Activated naive CD8-positive, alpha-beta T cell treated with anti-CD3 and anti-CD28 coated beads for 36 hours (primary cell): ENCODE data around the gene SRSF5. TPM values are rescaled to one million over a fixed set of nuclear protein-coding genes. Genes with fewer than 3 reads are reported as not detected.
"Not testable (repeated sequence)": the region's sequence is repeated elsewhere in the genome, so short reads cannot be mapped to it uniquely, and the experiment has no call there.

Experiments used
- DNase-seq: peaks from one replicate; pipeline ENCODE4 v3.0.0; 2021
- H3K27ac Mint-ChIP-seq: one replicate; pipeline ENCODE4 v1.8.0; 2022; ENCODE audit warnings: mild to moderate bottlenecking, moderate library complexity, mixed read lengths
- H3K27me3 Mint-ChIP-seq: one replicate; pipeline ENCODE4 v1.8.0; 2022; ENCODE audit warnings: mild to moderate bottlenecking, mixed read lengths
- H3K36me3 Mint-ChIP-seq: one replicate; pipeline ENCODE4 v1.8.0; 2021; ENCODE audit warnings: mild to moderate bottlenecking, mixed read lengths
- H3K4me1 Mint-ChIP-seq: one replicate; pipeline ENCODE4 v1.8.0; 2021; ENCODE audit warnings: mixed read lengths
- H3K4me3 Mint-ChIP-seq: one replicate; pipeline ENCODE4 v1.8.0; 2022; ENCODE audit warnings: mild to moderate bottlenecking, moderate library complexity, mixed read lengths
- H3K9me3 Mint-ChIP-seq: one replicate; pipeline ENCODE4 v1.8.0; 2022; ENCODE audit warnings: mixed read lengths
- total RNA-seq, 2 experiments: library from RNA; stranded (reverse); gene quantifications; one replicate each; pipeline ENCODE4 v1.2.3, GENCODE V29; 2021

Gene SRSF5
- total RNA-seq, 2 experiments from 2014 or later = 310 to 318 TPM

DNA sequence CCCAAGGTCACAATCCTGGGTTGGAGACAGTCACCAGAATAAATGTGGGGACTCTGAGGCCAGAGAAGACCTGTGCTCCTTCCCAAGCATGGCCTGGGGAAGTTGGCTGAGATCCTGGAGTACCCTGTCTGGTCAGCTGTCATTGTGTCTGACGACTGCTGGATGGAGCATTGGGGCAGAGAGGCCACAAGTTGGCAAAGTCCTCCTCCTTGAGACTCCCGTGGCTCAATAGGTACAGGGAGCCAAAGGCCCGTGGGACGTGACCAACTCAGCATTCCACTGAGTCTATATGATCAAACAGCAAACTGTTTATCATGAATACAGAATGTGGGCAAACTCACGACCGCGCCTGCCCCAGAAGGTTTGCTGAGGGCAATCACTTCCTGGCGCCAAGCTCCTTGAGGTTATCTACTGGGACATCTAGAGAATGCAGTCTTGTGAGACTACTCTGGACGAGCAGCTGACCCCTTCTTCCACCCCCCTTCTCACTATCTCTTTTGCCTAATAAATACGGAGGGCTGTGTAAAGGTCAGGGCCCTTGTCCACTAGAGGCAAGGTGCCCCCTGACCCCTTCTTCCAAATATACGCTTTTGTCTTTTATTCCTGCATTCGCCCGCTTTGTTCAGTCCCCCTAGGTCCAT, 44.4 kb downstream of the SRSF5 start:
- H3K27ac Mint-ChIP-seq = no peak overlapping the region
- no peaks in the 10 kb centered on the region for H3K4me1 Mint-ChIP-seq
- peaks cover 3% of the 10 kb centered on the region for H3K27me3 Mint-ChIP-seq
- no peak overlapping the region for H3K4me3 Mint-ChIP-seq
- no peaks in the 10 kb centered on the region for H3K36me3 Mint-ChIP-seq
- no peaks in the 10 kb centered on the region for H3K9me3 Mint-ChIP-seq
- no peak for DNase-seq

- H3K4me1 Mint-ChIP-seq = no peaks in the 10 kb centered on the region
- no peaks in the 10 kb centered on the region for H3K9me3 Mint-ChIP-seq
- DNase-seq = no peak
- H3K36me3 Mint-ChIP-seq = no peaks in the 10 kb centered on the region
- no peak overlapping the region for H3K4me3 Mint-ChIP-seq
- no peak overlapping the region for H3K27ac Mint-ChIP-seq
- peaks cover 3% of the 10 kb centered on the region for H3K27me3 Mint-ChIP-seq
Measured at GRCh38 chr14:69811868-69812252, 44.9 kb downstream of the SRSF5 start.

GRCh38 chr14:69812711-69813110, 45.8 kb downstream of the SRSF5 start:
- Mint-ChIP-seq H3K27ac (no peak overlapping the region), H3K27me3 (peaks cover 3% of the 10 kb centered on the region), H3K4me3 (no peak overlapping the region), H3K9me3 (no peaks in the 10 kb centered on the region), H3K36me3 (no peaks in the 10 kb centered on the region), H3K4me1 (no peaks in the 10 kb centered on the region)
- no peak for DNase-seq

DNA sequence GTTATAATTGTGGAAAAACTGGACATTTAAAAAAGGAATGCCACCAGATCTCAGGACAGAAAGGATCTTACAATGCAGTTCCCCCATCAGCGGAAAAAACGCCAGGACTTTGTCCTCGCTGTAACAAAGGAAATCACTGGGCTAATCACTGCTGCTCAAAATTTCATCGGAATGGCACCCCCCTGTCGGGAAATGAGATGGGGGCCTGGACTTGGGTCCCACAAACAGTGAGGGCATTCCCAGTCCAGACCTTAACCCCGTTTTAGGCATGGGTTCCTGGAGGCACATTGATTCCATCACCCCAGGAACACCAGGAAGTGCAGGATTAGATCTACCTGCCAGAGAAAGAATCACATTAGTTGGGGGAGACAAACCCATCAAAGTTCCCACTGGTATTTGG, 46.4 kb downstream of the SRSF5 start:
- not testable (repeated sequence) for H3K36me3 Mint-ChIP-seq, DNase-seq, H3K27me3 Mint-ChIP-seq, H3K9me3 Mint-ChIP-seq, H3K27ac Mint-ChIP-seq, H3K4me3 Mint-ChIP-seq, H3K4me1 Mint-ChIP-seq

GRCh38 chr14:69814397-69814796, 47.5 kb downstream of the SRSF5 start:
- Mint-ChIP-seq H3K4me3 (no peak overlapping the region), H3K4me1 (peaks cover 2% of the 10 kb centered on the region), H3K36me3 (no peaks in the 10 kb centered on the region), H3K27ac (no peak overlapping the region), H3K9me3 (no peaks in the 10 kb centered on the region), H3K27me3 (peaks cover 6% of the 10 kb centered on the region)
- DNase-seq = no peak

GRCh38 chr14:69815556-69815955, 48.6 kb downstream of the SRSF5 start:
- Mint-ChIP-seq H3K27ac (no peak overlapping the region), H3K9me3 (no peaks in the 10 kb centered on the region)

DNA sequence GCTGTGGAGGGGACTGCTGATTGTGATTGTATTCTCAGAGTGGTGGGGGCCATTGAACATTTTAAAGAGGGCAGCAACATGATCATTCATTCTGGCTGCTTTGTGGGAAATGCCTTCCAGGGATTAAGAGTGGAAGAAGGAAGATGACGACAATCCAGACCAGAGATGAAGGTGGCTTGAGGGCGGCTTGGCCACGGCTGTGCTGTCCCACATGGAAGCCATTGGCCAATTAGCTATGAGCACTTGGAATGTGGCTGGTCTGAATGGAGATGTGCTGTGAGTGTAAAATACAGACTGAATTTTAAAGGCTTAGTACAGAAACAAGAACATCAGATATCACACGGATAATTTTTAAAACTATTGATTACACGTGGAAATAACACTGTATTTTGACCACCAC, 49.3 kb downstream of the SRSF5 start:
- H3K4me1 Mint-ChIP-seq = peaks cover 2% of the 10 kb centered on the region
- H3K9me3 Mint-ChIP-seq = no peaks in the 10 kb centered on the region
- no peak overlapping the region for H3K27ac Mint-ChIP-seq
- no peak overlapping the region for H3K4me3 Mint-ChIP-seq
- no peaks in the 10 kb centered on the region for H3K36me3 Mint-ChIP-seq
- DNase-seq = no peak
- H3K27me3 Mint-ChIP-seq = peaks cover 6% of the 10 kb centered on the region

More at GRCh38 chr14:69815556-69815955, 48.6 kb downstream of the SRSF5 start:
- Mint-ChIP-seq H3K4me1 (peaks cover 2% of the 10 kb centered on the region), H3K4me3 (no peak overlapping the region), H3K36me3 (no peaks in the 10 kb centered on the region), H3K27me3 (peaks cover 6% of the 10 kb centered on the region)
- no peak for DNase-seq

DNA sequence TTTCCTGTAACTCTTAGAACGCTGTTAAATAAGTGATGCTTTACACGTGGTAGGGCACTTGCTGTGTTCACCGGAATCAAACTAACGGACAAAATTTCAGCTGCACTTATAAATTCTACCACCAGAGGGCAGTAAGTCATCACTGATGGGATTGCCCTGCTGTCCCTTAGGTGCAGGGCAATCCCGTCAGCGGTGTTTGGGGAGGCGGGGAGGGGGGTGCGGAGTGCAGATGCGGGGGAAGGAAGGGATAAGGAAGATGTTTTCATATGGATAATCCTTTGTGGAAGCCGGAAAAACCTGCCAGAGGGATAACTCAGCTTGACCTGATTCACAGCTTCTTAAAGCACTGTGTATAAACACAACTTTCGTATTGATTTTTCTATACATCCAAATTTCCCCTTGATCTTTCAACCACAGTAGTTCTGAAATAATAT, 51.8 kb downstream of the SRSF5 start:
- DNase-seq = peak; percentile 48
- Mint-ChIP-seq H3K36me3 (no peaks in the 10 kb centered on the region), H3K27ac (no peak overlapping the region), H3K4me1 (peaks cover 2% of the 10 kb centered on the region), H3K9me3 (no peaks in the 10 kb centered on the region), H3K27me3 (peaks cover 3% of the 10 kb centered on the region), H3K4me3 (no peak overlapping the region)

- peaks cover 3% of the 10 kb centered on the region for H3K27me3 Mint-ChIP-seq
- peaks cover 2% of the 10 kb centered on the region for H3K4me1 Mint-ChIP-seq
- no peak overlapping the region for H3K4me3 Mint-ChIP-seq
- H3K27ac Mint-ChIP-seq = no peak overlapping the region
- no peaks in the 10 kb centered on the region for H3K36me3 Mint-ChIP-seq
- no peak for DNase-seq
- H3K9me3 Mint-ChIP-seq = no peaks in the 10 kb centered on the region
Measured at GRCh38 chr14:69819607-69820006, 52.7 kb downstream of the SRSF5 start.

GRCh38 chr14:69820991-69821390, 54.0 kb downstream of the SRSF5 start:
- Mint-ChIP-seq H3K27ac (no peak overlapping the region), H3K4me3 (no peak overlapping the region), H3K36me3 (no peaks in the 10 kb centered on the region), H3K27me3 (peaks cover 3% of the 10 kb centered on the region), H3K4me1 (peaks cover 2% of the 10 kb centered on the region), H3K9me3 (no peaks in the 10 kb centered on the region)
- no peak for DNase-seq

Other genes with a start within 250 kb of the SRSF5 start
- not detected for gene CCDC177, start 192.3 kb upstream of the SRSF5 start, total RNA-seq
- gene SUSD6, start 155.5 kb upstream of the SRSF5 start, total RNA-seq = 10 to 100 TPM; 26.3 TPM
- gene SLC10A1, start 30.1 kb downstream of the SRSF5 start, total RNA-seq = not detected
- gene SMOC1, start 112.3 kb downstream of the SRSF5 start, total RNA-seq = not detected